Memory B cell (primary cell): Measurements from ENCODE around the gene KCNG2.
A peak's percentile ranks its signal among the peaks of the same experiment; 100 is the strongest.

Experiments
- ATAC-seq: fragments of 150-1000 bp; cut with Tn5 transposase; 2 replicates; pipeline ENCODE4 v1.10.0; 2021; ENCODE audit warnings: low read depth, mild to moderate bottlenecking, moderate library complexity
- DNase-seq, 2 donors: peaks; one replicate each; pipeline ENCODE4 v3.0.0; 2022; ENCODE audit warnings: low spot score in 2 of 2
- H3K27ac Mint-ChIP-seq: one replicate; pipeline ENCODE4 v1.8.0; 2022; ENCODE audit warnings: mild to moderate bottlenecking, moderate library complexity, mixed read lengths
- H3K27me3 Mint-ChIP-seq: one replicate; pipeline ENCODE4 v1.8.0; 2022; ENCODE audit warnings: mixed read lengths
- H3K36me3 Mint-ChIP-seq: one replicate; pipeline ENCODE4 v1.8.0; 2022; ENCODE audit warnings: mild to moderate bottlenecking, mixed read lengths
- H3K4me1 Mint-ChIP-seq: one replicate; pipeline ENCODE4 v1.8.0; 2022; ENCODE audit warnings: mixed read lengths
- H3K4me3 Mint-ChIP-seq: one replicate; pipeline ENCODE4 v1.8.0; 2022; ENCODE audit warnings: mild to moderate bottlenecking, moderate library complexity, mixed read lengths
- H3K9me3 Mint-ChIP-seq: one replicate; pipeline ENCODE4 v1.8.0; 2022; ENCODE audit warnings: mixed read lengths

KCNG2 gene

GRCh38 chr18:79934311-79935097 is 136.8 kb downstream of the KCNG2 start:
- H3K9me3 Mint-ChIP-seq = peaks cover 31% of the 10 kb centered on the region
- peaks cover 79% of the 10 kb centered on the region for H3K36me3 Mint-ChIP-seq

GRCh38 chr18:79935098-79935480 is 137.4 kb downstream of the KCNG2 start:
- ATAC-seq (no peak), DNase-seq (no peak)
- H3K9me3 Mint-ChIP-seq = peaks cover 26% of the 10 kb centered on the region
- no peak overlapping the region for H3K4me3 Mint-ChIP-seq
- peaks cover 10% of the 10 kb centered on the region for H3K4me1 Mint-ChIP-seq
- H3K36me3 Mint-ChIP-seq = peaks cover 79% of the 10 kb centered on the region
- no peaks in the 10 kb centered on the region for H3K27me3 Mint-ChIP-seq
- H3K27ac Mint-ChIP-seq = no peak overlapping the region

More at GRCh38 chr18:79934311-79935097, 136.8 kb downstream of the KCNG2 start:
- Mint-ChIP-seq H3K27ac (no peak overlapping the region), H3K27me3 (no peaks in the 10 kb centered on the region), H3K4me1 (peaks cover 7% of the 10 kb centered on the region), H3K4me3 (no peak overlapping the region)
- ATAC-seq (no peak), DNase-seq (no peak)

- H3K27ac Mint-ChIP-seq = no peak overlapping the region
- H3K9me3 Mint-ChIP-seq = peaks cover 26% of the 10 kb centered on the region
- H3K36me3 Mint-ChIP-seq = peaks cover 78% of the 10 kb centered on the region
- no peaks in the 10 kb centered on the region for H3K27me3 Mint-ChIP-seq
- DNase-seq (no peak), ATAC-seq (no peak)
- H3K4me1 Mint-ChIP-seq = peaks cover 10% of the 10 kb centered on the region
- no peak overlapping the region for H3K4me3 Mint-ChIP-seq
These were observed 137.8 kb downstream of the KCNG2 start for GRCh38 chr18:79935499-79935898.

- Mint-ChIP-seq H3K4me3 (no peak overlapping the region), H3K4me1 (peaks cover 10% of the 10 kb centered on the region), H3K36me3 (peaks cover 78% of the 10 kb centered on the region), H3K9me3 (peaks cover 26% of the 10 kb centered on the region), H3K27me3 (no peaks in the 10 kb centered on the region), H3K27ac (no peak overlapping the region)
- no peak for DNase-seq
- no peak for ATAC-seq
These were observed 138.2 kb downstream of the KCNG2 start for GRCh38 chr18:79935925-79936324.

GRCh38 chr18:79936641-79937040 is 138.9 kb downstream of the KCNG2 start:
- DNase-seq (no peak), ATAC-seq (no peak)
- Mint-ChIP-seq H3K27ac (no peak overlapping the region), H3K9me3 (peaks cover 21% of the 10 kb centered on the region), H3K4me3 (no peak overlapping the region), H3K36me3 (peaks cover 72% of the 10 kb centered on the region), H3K4me1 (peaks cover 7% of the 10 kb centered on the region), H3K27me3 (no peaks in the 10 kb centered on the region)

GRCh38 chr18:79937103-79937860 is 139.5 kb downstream of the KCNG2 start:
- Mint-ChIP-seq H3K36me3 (peaks cover 73% of the 10 kb centered on the region), H3K4me3 (no peak overlapping the region), H3K9me3 (peaks cover 19% of the 10 kb centered on the region), H3K27me3 (no peaks in the 10 kb centered on the region), H3K4me1 (peaks cover 7% of the 10 kb centered on the region), H3K27ac (no peak overlapping the region)
- ATAC-seq (no peak), DNase-seq (no peak)

- peaks cover 12% of the 10 kb centered on the region for H3K9me3 Mint-ChIP-seq
- no peak overlapping the region for H3K4me3 Mint-ChIP-seq
- ATAC-seq (no peak), DNase-seq (no peak)
- peaks cover 9% of the 10 kb centered on the region for H3K4me1 Mint-ChIP-seq
- no peaks in the 10 kb centered on the region for H3K27me3 Mint-ChIP-seq
- no peak overlapping the region for H3K27ac Mint-ChIP-seq
- peaks cover 68% of the 10 kb centered on the region for H3K36me3 Mint-ChIP-seq
These were observed 140.5 kb downstream of the KCNG2 start for GRCh38 chr18:79938196-79938595.

- Mint-ChIP-seq H3K27ac (no peak overlapping the region), H3K9me3 (peaks cover 7% of the 10 kb centered on the region), H3K36me3 (peaks cover 60% of the 10 kb centered on the region), H3K27me3 (no peaks in the 10 kb centered on the region), H3K4me3 (no peak overlapping the region), H3K4me1 (peaks cover 10% of the 10 kb centered on the region)
- DNase-seq = no peak
- no peak for ATAC-seq
These were observed 141.4 kb downstream of the KCNG2 start for GRCh38 chr18:79939096-79939495.

GRCh38 chr18:79940126-79940813 is 142.5 kb downstream of the KCNG2 start:
- H3K36me3 Mint-ChIP-seq = peaks cover 50% of the 10 kb centered on the region
- no peak overlapping the region for H3K27ac Mint-ChIP-seq
- ATAC-seq (no peak), DNase-seq (no peak)
- peaks cover 21% of the 10 kb centered on the region for H3K4me1 Mint-ChIP-seq
- no peaks in the 10 kb centered on the region for H3K27me3 Mint-ChIP-seq
- no peak overlapping the region for H3K4me3 Mint-ChIP-seq
- H3K9me3 Mint-ChIP-seq = peaks cover 7% of the 10 kb centered on the region

- Mint-ChIP-seq H3K9me3 (peaks cover 4% of the 10 kb centered on the region), H3K4me3 (no peak overlapping the region), H3K4me1 (peaks cover 22% of the 10 kb centered on the region), H3K27me3 (no peaks in the 10 kb centered on the region), H3K36me3 (peaks cover 45% of the 10 kb centered on the region), H3K27ac (no peak overlapping the region)
- no peak for ATAC-seq
- DNase-seq = no peak
These were observed 143.2 kb downstream of the KCNG2 start for GRCh38 chr18:79940814-79941472.

- DNase-seq (no peak), ATAC-seq (no peak)
- Mint-ChIP-seq H3K4me3 (no peak overlapping the region), H3K4me1 (peaks cover 28% of the 10 kb centered on the region), H3K36me3 (peaks cover 41% of the 10 kb centered on the region), H3K9me3 (peaks cover 3% of the 10 kb centered on the region), H3K27me3 (no peaks in the 10 kb centered on the region), H3K27ac (peak overlapping the region; percentile 53)
These were observed 143.9 kb downstream of the KCNG2 start for GRCh38 chr18:79941473-79942119.

GRCh38 chr18:79942211-79942610 is 144.5 kb downstream of the KCNG2 start:
- no peaks in the 10 kb centered on the region for H3K27me3 Mint-ChIP-seq
- H3K27ac Mint-ChIP-seq = peak overlapping the region; percentile 53
- H3K9me3 Mint-ChIP-seq = peaks cover 3% of the 10 kb centered on the region
- H3K4me1 Mint-ChIP-seq = peaks cover 31% of the 10 kb centered on the region
- peaks cover 35% of the 10 kb centered on the region for H3K36me3 Mint-ChIP-seq
- ATAC-seq = no peak
- no peak overlapping the region for H3K4me3 Mint-ChIP-seq
- DNase-seq = no peak

GRCh38 chr18:79942786-79943607 is 145.3 kb downstream of the KCNG2 start:
- ATAC-seq (no peak), DNase-seq (no peak)
- Mint-ChIP-seq H3K27me3 (no peaks in the 10 kb centered on the region), H3K4me3 (no peak overlapping the region), H3K4me1 (peaks cover 31% of the 10 kb centered on the region), H3K36me3 (peaks cover 27% of the 10 kb centered on the region), H3K27ac (peak overlapping the region; percentile 53), H3K9me3 (no peaks in the 10 kb centered on the region)
